C4-2B (cell line): ENCODE results near the gene SORCS2.

Experiments
- H3K27ac ChIP-seq: fragments of 450-650 bp; 2 replicates; pipeline ENCODE4 v1.5.1; 2017
- ZFX ChIP-seq: fragments of 450-650 bp; IDR thresholded peaks from 2 replicates; pipeline ENCODE4 v1.6.1; 2017
- TF ChIP-seq, protein P1 (sequence below): fragments of 450-650 bp; conservative IDR thresholded peaks from 2 replicates; pipeline ENCODE4 v1.5.1; 2017; ENCODE audit warnings: mild to moderate bottlenecking

The SORCS2 gene

DNA sequence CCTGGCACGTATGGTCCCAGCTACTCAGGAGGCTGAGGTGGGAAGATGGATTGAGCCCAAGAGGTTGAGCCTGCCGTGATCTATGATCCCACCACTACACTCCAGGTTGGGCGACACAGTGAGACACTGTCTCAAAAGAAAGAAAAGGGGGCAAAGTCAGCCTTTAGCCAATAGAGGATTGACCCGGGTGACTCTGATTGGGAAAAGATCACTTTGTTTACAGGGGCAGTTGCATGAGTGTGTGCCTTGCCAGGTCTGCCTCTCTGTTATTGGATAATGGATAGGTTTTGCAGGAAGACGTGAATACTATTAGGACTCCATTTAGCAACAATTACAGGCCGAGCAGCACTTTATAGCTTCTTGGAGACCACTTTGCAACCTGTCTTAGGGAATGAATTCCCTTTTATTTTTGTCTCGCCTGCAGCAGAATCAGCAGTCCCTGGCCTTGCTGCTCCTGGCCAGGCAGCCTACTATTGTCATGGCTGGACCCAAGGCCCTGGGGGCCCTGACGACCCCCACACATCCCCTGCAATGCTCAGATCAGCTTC lies 345.6 kb downstream of the SORCS2 start:
- no peak for TF ChIP-seq ZFX
- TF ChIP-seq, protein P1, sequence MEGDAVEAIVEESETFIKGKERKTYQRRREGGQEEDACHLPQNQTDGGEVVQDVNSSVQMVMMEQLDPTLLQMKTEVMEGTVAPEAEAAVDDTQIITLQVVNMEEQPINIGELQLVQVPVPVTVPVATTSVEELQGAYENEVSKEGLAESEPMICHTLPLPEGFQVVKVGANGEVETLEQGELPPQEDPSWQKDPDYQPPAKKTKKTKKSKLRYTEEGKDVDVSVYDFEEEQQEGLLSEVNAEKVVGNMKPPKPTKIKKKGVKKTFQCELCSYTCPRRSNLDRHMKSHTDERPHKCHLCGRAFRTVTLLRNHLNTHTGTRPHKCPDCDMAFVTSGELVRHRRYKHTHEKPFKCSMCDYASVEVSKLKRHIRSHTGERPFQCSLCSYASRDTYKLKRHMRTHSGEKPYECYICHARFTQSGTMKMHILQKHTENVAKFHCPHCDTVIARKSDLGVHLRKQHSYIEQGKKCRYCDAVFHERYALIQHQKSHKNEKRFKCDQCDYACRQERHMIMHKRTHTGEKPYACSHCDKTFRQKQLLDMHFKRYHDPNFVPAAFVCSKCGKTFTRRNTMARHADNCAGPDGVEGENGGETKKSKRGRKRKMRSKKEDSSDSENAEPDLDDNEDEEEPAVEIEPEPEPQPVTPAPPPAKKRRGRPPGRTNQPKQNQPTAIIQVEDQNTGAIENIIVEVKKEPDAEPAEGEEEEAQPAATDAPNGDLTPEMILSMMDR = no peak
- no peak overlapping the region for H3K27ac ChIP-seq

DNA sequence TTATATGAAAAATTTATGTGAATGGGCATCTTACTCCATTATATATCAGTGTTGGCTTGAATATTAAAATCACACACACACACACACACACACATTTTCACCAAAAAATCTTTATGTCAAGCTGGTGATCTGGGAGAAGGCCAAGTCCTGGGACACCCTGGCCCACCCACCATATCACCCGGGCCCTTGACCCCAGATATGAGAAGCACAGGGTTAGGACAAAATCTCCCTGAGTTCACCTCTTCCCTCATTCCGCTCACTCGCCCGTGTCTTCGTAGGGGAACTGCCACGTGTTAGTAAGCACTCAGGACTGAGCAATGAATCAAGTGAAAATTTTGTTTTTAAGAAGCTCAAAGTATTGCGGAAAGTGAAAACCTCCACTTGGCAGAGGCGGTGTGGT lies 346.2 kb downstream of the SORCS2 start:
- H3K27ac ChIP-seq = no peak overlapping the region
- TF ChIP-seq ZFX = no peak
- TF ChIP-seq, protein P1 = no peak

DNA sequence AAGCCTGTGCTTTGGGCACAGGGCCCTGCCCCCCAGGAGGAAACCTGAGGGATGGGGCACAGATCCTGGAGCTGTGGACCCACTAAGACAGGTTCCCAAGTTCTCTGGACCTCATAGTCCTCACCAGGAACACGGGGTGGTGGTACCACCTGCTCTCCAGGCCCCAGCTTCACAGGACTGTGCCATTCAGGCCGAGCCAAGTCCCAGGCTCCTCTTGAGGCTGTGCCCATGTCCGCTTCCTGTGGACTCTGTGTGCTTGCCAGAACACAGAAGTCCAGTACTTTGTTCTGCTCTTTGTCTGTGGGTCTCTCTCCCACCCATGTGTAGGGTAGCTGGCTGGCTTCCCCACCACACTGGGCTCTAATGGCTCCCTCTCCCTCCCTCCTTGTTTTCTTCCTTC lies 346.8 kb downstream of the SORCS2 start:
- H3K27ac ChIP-seq = no peak overlapping the region
- TF ChIP-seq, protein P1 = no peak
- no peak for TF ChIP-seq ZFX

DNA sequence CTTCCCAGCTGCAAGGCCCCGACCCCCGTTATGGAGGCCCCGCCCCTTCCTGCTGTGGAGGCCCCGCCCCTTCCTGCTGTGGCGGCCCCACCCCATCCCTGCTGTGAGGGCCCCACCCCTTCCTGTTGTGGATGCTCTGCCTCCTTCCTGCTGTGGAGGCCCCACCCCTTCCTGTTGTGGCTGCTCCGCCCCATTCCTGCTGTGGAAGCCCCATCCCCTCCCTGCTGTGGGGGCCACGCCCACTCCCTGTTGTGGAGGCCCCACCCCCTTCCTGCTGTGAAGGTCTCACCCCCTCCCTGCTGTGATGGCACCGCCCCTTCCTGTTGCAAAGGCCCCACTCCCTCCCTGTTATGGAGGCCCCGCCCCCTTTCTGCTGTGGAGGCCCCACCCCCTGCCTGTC lies 347.3 kb downstream of the SORCS2 start:
- TF ChIP-seq, protein P1 = no peak
- no peak for TF ChIP-seq ZFX
- no peak overlapping the region for H3K27ac ChIP-seq

DNA sequence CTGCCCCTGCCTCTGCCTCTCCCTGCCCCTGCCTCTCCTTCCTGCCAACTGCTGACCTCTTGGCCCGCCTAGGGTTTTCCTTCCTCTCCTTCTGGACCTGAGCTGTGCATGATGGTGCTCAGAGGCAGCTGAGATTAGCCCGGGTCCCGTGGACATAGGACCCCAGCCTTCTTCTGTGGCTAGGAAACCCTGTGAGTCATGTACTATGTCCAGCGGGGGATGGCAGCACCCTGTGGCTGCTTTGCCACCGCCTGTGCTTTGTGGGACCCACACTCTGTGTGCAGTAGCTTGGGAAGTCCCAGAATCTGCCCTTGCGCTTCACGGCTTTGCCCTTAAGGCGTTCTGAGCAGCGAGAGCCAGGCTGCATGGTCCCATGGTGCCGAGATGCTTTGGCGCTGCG lies 347.9 kb downstream of the SORCS2 start:
- no peak overlapping the region for H3K27ac ChIP-seq
- TF ChIP-seq, protein P1 = no peak
- no peak for TF ChIP-seq ZFX

DNA sequence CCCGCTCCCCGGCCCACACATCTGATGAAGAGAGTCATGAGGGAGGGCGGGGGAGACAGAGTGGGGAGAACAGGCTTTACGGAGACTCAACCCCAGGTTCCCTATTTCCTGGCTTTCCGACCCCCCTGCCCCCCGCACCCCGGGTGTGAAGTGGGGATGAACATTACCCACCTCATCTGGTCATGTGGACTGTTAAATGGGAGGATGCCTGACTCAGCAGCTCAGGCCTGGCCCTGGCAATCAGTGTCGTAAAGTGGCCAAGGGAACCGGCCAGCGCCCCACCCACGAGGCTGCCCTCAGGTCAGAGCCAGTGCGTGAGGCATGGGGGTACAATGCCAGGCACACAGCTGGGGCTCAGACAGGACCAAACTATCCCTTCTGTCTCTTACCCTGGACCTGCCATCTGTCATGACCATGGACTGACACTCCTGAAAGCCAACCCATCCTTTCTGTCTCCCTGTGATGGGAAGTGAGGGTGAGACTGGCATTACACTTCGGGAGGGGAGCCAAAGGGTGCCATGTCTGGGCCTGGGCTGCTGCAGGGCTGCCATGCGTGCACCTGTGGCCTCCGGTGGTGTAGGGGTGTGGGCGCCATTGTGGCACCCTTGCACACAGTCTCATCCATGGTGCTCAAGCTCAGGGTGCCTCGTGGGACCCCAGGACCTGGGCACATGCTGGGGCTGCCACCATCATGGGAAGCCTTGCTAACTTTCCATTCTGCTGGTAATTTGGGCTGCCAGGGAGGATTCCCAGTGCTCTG lies 348.5 kb downstream of the SORCS2 start:
- no peak overlapping the region for H3K27ac ChIP-seq
- no peak for TF ChIP-seq ZFX
- TF ChIP-seq, protein P1 = no peak

DNA sequence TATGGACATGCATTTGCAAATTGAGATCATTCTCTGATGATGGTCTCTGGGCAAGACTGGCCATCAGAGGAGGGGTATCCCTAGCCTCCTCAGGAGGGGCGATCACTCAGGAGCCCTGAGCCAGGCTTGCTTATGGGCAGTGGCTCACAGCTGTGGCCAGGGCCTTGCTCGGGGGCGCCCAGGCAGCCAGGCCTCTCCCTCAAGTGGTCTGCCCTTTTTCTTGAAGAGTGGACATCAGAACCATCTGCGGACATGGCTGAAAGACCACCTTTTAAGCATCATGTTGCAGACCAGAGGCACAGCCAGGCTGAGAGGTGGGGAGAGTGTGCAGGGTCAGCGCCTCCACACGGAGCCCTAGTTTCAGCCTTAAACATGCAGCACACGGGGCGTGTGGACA lies 349.1 kb downstream of the SORCS2 start:
- no peak overlapping the region for H3K27ac ChIP-seq
- TF ChIP-seq ZFX = no peak
- TF ChIP-seq, protein P1 = no peak
